SK-N-SH (cell line): ENCODE results near the gene ANKFN1.

Experiments used
- CTCF ChIP-seq: fragments of 200-600 bp; sonication (generic); IDR thresholded peaks from 2 replicates; pipeline ENCODE4 v1.6.1; 2017; ENCODE audit warnings: antibody characterized with exemption, mild to moderate bottlenecking, moderate library complexity
- FOXM1 ChIP-seq: IDR thresholded peaks from 2 replicates; pipeline ENCODE4 v1.4.0; 2012; ENCODE audit warnings: low read depth, mild to moderate bottlenecking
- MAX ChIP-seq: IDR thresholded peaks from 2 replicates; pipeline ENCODE4 v1.4.0; 2012; ENCODE audit warnings: low read depth
- NFIC ChIP-seq: IDR thresholded peaks from 2 replicates; pipeline ENCODE4 v1.4.0; 2012; ENCODE audit warnings: borderline replicate concordance
- POLR2AphosphoS5 ChIP-seq: IDR thresholded peaks from 2 replicates; pipeline ENCODE4 v1.6.1; 2012; ENCODE audit warnings: low read depth, low read length

GRCh38 chr17:56297184-56297583 lies 143.9 kb downstream of the ANKFN1 start:
- TF ChIP-seq POLR2AphosphoS5 (no peak), CTCF (no peak), MAX (no peak), NFIC (no peak), FOXM1 (no peak)
